CD14-positive monocyte (primary cell): ENCODE measurements around the gene CEP97. TPM values are rescaled to one million over a fixed set of nuclear protein-coding genes. Genes with fewer than 3 reads are reported as not detected.
"Not testable (repeated sequence)": the region's sequence is repeated elsewhere in the genome, so short reads cannot be mapped to it uniquely, and the experiment has no call there.

ENCODE experiments used
- DNase-seq, 3 donors: peaks; one replicate each; pipeline ENCODE4 v3.0.0-alpha.2; 2011 to 2022
- H2AFZ ChIP-seq: 2 replicates; pipeline ENCODE4 v1.6.0; 2012; ENCODE audit warnings: mild to moderate bottlenecking, low read depth, low read length, inconsistent platforms; ENCODE audit not compliant: insufficient read depth, poor library complexity, severe bottlenecking
- H3K27ac ChIP-seq, 2 donors: 1 replicate in 1 of 2; 2 replicates in 1 of 2; pipeline ENCODE4 v1.5.1; 2012 to 2013; ENCODE audit warnings: low read length in 2 of 2, control low read depth in 1 of 2, inconsistent platforms in 1 of 2, low read depth in 1 of 2, mild to moderate bottlenecking in 1 of 2
- H3K27me3 ChIP-seq, 2 donors: one replicate each; pipeline versions ENCODE4 v1.6.0 to v1.6.1; 2011 to 2013; ENCODE audit warnings: low read length in 2 of 2; ENCODE audit not compliant: control insufficient read depth in 2 of 2, insufficient read depth in 2 of 2
- H3K36me3 ChIP-seq, 2 donors: replicated peaks in 1 of 2; 1 replicate in 1 of 2; 2 replicates in 1 of 2; pipeline versions ENCODE4 v1.5.1 to v1.6.1; 2012 to 2013; ENCODE audit warnings: low read length in 2 of 2, control low read depth in 1 of 2, inconsistent platforms in 1 of 2, mild to moderate bottlenecking in 1 of 2; ENCODE audit not compliant: insufficient read depth in 2 of 2, control insufficient read depth in 1 of 2
- H3K4me1 ChIP-seq, 2 donors: 1 replicate in 1 of 2; 2 replicates in 1 of 2; pipeline versions ENCODE4 v1.5.1 to v1.6.1; 2012 to 2013; ENCODE audit warnings: low read length in 2 of 2, control low read depth in 1 of 2, inconsistent platforms in 1 of 2, mild to moderate bottlenecking in 1 of 2, moderate library complexity in 1 of 2; ENCODE audit not compliant: insufficient read depth in 2 of 2, control insufficient read depth in 1 of 2
- H3K4me2 ChIP-seq: replicated peaks from 2 replicates; pipeline ENCODE3; 2012; ENCODE audit warnings: low read length, moderate library complexity, mild to moderate bottlenecking; ENCODE audit not compliant: poor library complexity, severe bottlenecking; ENCODE audit errors: extremely low read depth
- H3K4me3 ChIP-seq, 3 experiments: fragments of 200-600 bp in 1 of 3; sonication (generic) in 1 of 3; replicated peaks in 1 of 3; 1 replicate in 2 of 3; 2 replicates in 1 of 3; pipeline ENCODE4 v1.5.1; 2011 to 2013; ENCODE audit warnings: low read length in 3 of 3, mild to moderate bottlenecking in 3 of 3, control low read depth in 2 of 3, low read depth in 2 of 3, inconsistent platforms in 1 of 3, moderate library complexity in 1 of 3
- H3K79me2 ChIP-seq: 2 replicates; pipeline ENCODE4 v1.6.0; 2012; ENCODE audit warnings: mild to moderate bottlenecking, control low read depth, inconsistent platforms, low read length, moderate library complexity; ENCODE audit not compliant: insufficient read depth
- H3K9ac ChIP-seq: 2 replicates; pipeline ENCODE4 v1.6.0; 2017; ENCODE audit warnings: low read length, mild to moderate bottlenecking; ENCODE audit not compliant: insufficient read depth, poor library complexity, severe bottlenecking
- H3K9me3 ChIP-seq, 2 donors: replicated peaks in 1 of 2; 1 replicate in 1 of 2; 2 replicates in 1 of 2; pipeline versions ENCODE4 v1.5.1 to v1.6.1; 2012 to 2013; ENCODE audit warnings: low read length in 2 of 2, control low read depth in 1 of 2; ENCODE audit not compliant: control insufficient read depth in 1 of 2, insufficient read depth in 1 of 2
- H4K20me1 ChIP-seq: 2 replicates; pipeline ENCODE4 v1.6.0; 2012; ENCODE audit warnings: mild to moderate bottlenecking, low read length, control low read depth, moderate library complexity; ENCODE audit not compliant: insufficient read depth
- H3K27ac Mint-ChIP-seq, 7 donors: one replicate each; pipeline ENCODE4 v1.8.0; 2020; ENCODE audit warnings: mild to moderate bottlenecking in 7 of 7, mixed read lengths in 7 of 7, moderate library complexity in 6 of 7, inconsistent platforms in 2 of 7
- H3K27me3 Mint-ChIP-seq, 3 donors: one replicate each; pipeline ENCODE4 v1.8.0; 2021 to 2022; ENCODE audit warnings: low read depth in 3 of 3, mild to moderate bottlenecking in 3 of 3, mixed read lengths in 3 of 3, moderate library complexity in 3 of 3, inconsistent platforms in 1 of 3
- H3K36me3 Mint-ChIP-seq, 2 donors: one replicate each; pipeline ENCODE4 v1.8.0; 2020; ENCODE audit warnings: mixed read lengths in 2 of 2, inconsistent platforms in 1 of 2, mild to moderate bottlenecking in 1 of 2
- H3K4me1 Mint-ChIP-seq: one replicate; pipeline ENCODE4 v1.8.0; 2020; ENCODE audit warnings: mild to moderate bottlenecking, mixed read lengths
- H3K4me3 Mint-ChIP-seq, 2 donors: one replicate each; pipeline ENCODE4 v1.8.0; 2020; ENCODE audit warnings: mild to moderate bottlenecking in 2 of 2, mixed read lengths in 2 of 2, moderate library complexity in 1 of 2
- H3K9me3 Mint-ChIP-seq, 7 donors: one replicate each; pipeline ENCODE4 v1.8.0; 2020 to 2022; ENCODE audit warnings: mixed read lengths in 7 of 7, mild to moderate bottlenecking in 6 of 7, moderate library complexity in 6 of 7, inconsistent platforms in 2 of 7
- WGBS: methylation state at CpG from one replicate; pipeline ENCODE4 v1.1.5; 2013; ENCODE audit warnings: missing lambda C conversion rate; ENCODE audit not compliant: insufficient coverage; 5-methylcytosine and 5-hydroxymethylcytosine counted together
- intact Hi-C, 2 donors: fragments of 100-400 bp; cut with micrococcal nuclease; formaldehyde crosslinking; loops; one replicate each; pipeline versions ENCODE4 v1.15.0 to v1.15.1; 2023
- polyA plus RNA-seq, 3 donors: library from polyadenylated mRNA; depleted of rRNA in 1 of 3; unstranded in 2 of 3; stranded (reverse) in 1 of 3; fragments of 300-500 nt in 2 of 3; fragments of >200 nt in 1 of 3; fragmentation: Illumina TruSeq in 2 of 3; gene quantifications; 1 replicate in 2 of 3; 2 replicates in 1 of 3; pipeline ENCODE4 v1.2.3, GENCODE V29; 2012 to 2021
- TF ChIP-seq, protein P1 (sequence below): fragments of 200-600 bp; IDR thresholded peaks from one replicate; pipeline ENCODE4 v1.8.0; 2022; ENCODE audit warnings: antibody characterized with exemption, mild to moderate bottlenecking

The CEP97 gene
- polyA plus RNA-seq, 3 donors: 0.79 to 1.7 (median 1.5) TPM

DNA sequence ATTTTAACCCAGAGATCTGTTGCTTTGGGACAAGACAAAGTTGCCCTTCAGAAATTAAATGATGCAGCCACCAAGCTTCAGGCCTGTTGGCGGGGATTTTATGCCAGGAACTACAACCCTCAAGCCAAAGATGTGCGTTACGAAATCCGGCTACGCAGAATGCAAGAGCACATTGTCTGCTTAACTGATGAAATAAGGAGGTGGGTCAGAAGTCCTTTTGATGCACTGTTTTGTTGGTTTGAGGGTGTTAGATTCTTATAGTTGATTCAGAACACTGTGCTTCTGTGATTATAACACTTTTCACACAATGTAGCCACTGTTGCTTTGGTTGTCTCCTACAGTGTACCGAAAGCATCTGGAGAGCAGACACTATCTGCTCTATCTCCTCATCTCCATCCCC is 33.8 kb downstream of the CEP97 start:
- H3K27me3 Mint-ChIP-seq: no peaks in the 10 kb centered on the region
- Histone ChIP-seq H3K9me3 (no peaks in the 10 kb centered on the region), H3K27ac (no peak overlapping the region), H3K4me1 (no peaks in the 10 kb centered on the region), H3K4me2 (no peak overlapping the region), H2AFZ (no peak overlapping the region), H4K20me1 (no peaks in the 10 kb centered on the region), H3K4me3 (no peak overlapping the region), H3K9ac (no peak overlapping the region), H3K36me3 (peaks cover 29 to 67% of the 10 kb centered on the region in 2 donors), H3K27me3 (no peaks in the 10 kb centered on the region), H3K79me2 (no peaks in the 10 kb centered on the region)
- peaks cover 6% of the 10 kb centered on the region for H3K4me1 Mint-ChIP-seq
- peak overlapping the region in 1 of 7 donors; percentile 32 for H3K27ac Mint-ChIP-seq
- H3K36me3 Mint-ChIP-seq: peaks cover 59 to 72% of the 10 kb centered on the region in 2 donors
- intact Hi-C loops: no loop called here
- WGBS: no CpG with 5 or more reads among the region's 6 CpGs
- no peak for DNase-seq
- H3K4me3 Mint-ChIP-seq: no peak overlapping the region
- TF ChIP-seq, protein P1, sequence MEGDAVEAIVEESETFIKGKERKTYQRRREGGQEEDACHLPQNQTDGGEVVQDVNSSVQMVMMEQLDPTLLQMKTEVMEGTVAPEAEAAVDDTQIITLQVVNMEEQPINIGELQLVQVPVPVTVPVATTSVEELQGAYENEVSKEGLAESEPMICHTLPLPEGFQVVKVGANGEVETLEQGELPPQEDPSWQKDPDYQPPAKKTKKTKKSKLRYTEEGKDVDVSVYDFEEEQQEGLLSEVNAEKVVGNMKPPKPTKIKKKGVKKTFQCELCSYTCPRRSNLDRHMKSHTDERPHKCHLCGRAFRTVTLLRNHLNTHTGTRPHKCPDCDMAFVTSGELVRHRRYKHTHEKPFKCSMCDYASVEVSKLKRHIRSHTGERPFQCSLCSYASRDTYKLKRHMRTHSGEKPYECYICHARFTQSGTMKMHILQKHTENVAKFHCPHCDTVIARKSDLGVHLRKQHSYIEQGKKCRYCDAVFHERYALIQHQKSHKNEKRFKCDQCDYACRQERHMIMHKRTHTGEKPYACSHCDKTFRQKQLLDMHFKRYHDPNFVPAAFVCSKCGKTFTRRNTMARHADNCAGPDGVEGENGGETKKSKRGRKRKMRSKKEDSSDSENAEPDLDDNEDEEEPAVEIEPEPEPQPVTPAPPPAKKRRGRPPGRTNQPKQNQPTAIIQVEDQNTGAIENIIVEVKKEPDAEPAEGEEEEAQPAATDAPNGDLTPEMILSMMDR: no peak
- peaks cover 0 to 4% (median 0%) of the 10 kb centered on the region in 7 donors for H3K9me3 Mint-ChIP-seq

DNA sequence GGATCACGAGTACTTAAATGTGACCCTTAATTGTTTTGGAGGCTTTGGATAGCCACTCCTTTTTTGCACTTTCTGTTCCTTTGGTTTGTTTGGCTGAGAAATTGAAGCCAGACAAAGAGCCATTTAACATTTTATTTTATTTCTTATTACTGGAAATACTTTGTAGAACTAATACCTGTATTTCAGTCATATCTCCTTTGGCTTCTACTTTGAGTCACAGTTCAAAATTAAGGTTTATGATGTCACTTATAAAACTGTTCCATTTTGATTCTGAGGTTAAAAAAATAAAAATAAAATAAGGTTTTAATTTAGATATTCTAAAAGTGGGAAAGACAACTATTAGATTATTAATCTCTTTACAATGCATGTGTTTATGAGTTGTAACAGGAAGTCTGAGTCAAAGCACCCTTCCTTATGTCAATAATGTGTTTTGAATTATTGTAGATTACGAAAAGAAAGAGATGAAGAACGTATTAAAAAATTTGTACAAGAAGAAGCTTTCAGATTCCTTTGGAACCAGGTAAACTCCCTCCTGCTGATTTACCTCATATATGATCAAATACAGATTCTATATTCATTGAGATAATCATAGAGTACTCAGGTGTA is 37.7 kb downstream of the CEP97 start:
- Histone ChIP-seq H4K20me1 (no peaks in the 10 kb centered on the region), H3K4me3 (no peak overlapping the region), H3K27ac (no peak overlapping the region), H3K27me3 (no peaks in the 10 kb centered on the region), H3K36me3 (peaks cover 26 to 65% of the 10 kb centered on the region in 2 donors), H3K4me1 (no peaks in the 10 kb centered on the region), H3K79me2 (no peaks in the 10 kb centered on the region), H3K4me2 (no peak overlapping the region), H3K9me3 (no peaks in the 10 kb centered on the region), H3K9ac (no peak overlapping the region), H2AFZ (no peak overlapping the region)
- Mint-ChIP-seq H3K36me3 (peaks cover 52 to 57% of the 10 kb centered on the region in 2 donors), H3K4me3 (no peak overlapping the region), H3K27ac (no peak overlapping the region), H3K9me3 (no peaks in the 10 kb centered on the region), H3K4me1 (peaks cover 6% of the 10 kb centered on the region), H3K27me3 (no peaks in the 10 kb centered on the region)
- intact Hi-C loops: no loop called here
- TF ChIP-seq, protein P1: no peak
- 100% methylated on average over 1 of the region's 3 CpGs for WGBS
- DNase-seq: no peak

DNA sequence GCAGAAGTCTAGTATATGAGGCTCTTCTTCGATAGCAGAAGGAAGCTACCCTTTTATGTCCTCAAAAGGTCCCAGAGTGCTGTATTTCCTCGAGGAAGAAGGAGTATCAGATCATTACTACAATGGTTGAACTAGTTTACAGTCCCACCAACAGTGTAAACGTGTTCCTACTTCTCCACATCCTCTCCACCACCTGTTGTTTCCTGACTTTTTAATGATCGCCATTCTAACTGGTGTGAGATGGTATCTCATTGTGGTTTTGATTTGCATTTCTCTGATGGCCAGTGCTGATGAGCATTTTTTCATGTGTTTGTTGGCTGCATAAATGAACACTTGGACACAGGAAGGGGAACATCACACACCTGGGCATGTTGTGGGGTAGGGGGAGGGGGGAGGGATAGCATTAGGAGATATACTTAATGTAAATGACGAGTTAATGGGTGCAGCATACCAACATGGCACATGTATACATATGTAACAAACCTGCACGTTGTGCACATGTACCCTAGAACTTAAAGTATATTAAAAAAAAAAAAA is 53.4 kb downstream of the CEP97 start:
- H3K4me3 ChIP-seq, H3K9me3 Mint-ChIP-seq, DNase-seq, H4K20me1 ChIP-seq, H3K36me3 ChIP-seq, H3K4me3 Mint-ChIP-seq, H3K36me3 Mint-ChIP-seq, H3K9me3 ChIP-seq, H3K4me2 ChIP-seq, H3K27ac ChIP-seq, H3K27me3 Mint-ChIP-seq, H3K27me3 ChIP-seq, H3K9ac ChIP-seq: not testable (repeated sequence)
- Histone ChIP-seq H3K4me1 (peaks cover 30 to 34% of the 10 kb centered on the region in 2 donors), H3K79me2 (peaks cover 37% of the 10 kb centered on the region), H2AFZ (peak overlapping the region; percentile 59)
- intact Hi-C loops: loop anchor here in 1 of 2 donors (5.0 to 10.0 kb wide), 2 partner anchors 51 to 203 kb away; partner anchors contain the start of gene PCNP
- H3K4me1 Mint-ChIP-seq: peaks cover 35% of the 10 kb centered on the region
- peak overlapping the region in 1 of 7 donors; percentile 37 for H3K27ac Mint-ChIP-seq
- WGBS: no CpG with 5 or more reads among the region's 6 CpGs
